ENCODE data around the gene FKBP10.

The FKBP10 gene

GRCh38 chr17:41813152-41813680 is 412 bp downstream of the FKBP10 start:
- no peak for DNase-seq (ENCODE audit: extremely low read depth, low read depth)
- no peak for TF ChIP-seq CTCF (IDR thresholded peaks at IDR 0.05; ENCODE audit: low read depth, low read length)

- no peak for TF ChIP-seq CTCF (IDR thresholded peaks at IDR 0.05; ENCODE audit: low read depth, low read length)
These were observed 908 bp downstream of the FKBP10 start for GRCh38 chr17:41813699-41814124.

GRCh38 chr17:41814195-41814594 is 1.4 kb downstream of the FKBP10 start:
- no peak for TF ChIP-seq CTCF (IDR thresholded peaks at IDR 0.05; ENCODE audit: low read depth, low read length)
- no peak for DNase-seq (ENCODE audit: extremely low read depth, low read depth)

More at GRCh38 chr17:41813699-41814124, 908 bp downstream of the FKBP10 start:
- no peak for DNase-seq (ENCODE audit: extremely low read depth, low read depth)

- TF ChIP-seq CTCF (IDR thresholded peaks at IDR 0.05; ENCODE audit: low read depth, low read length), result no peak
- DNase-seq (ENCODE audit: extremely low read depth, low read depth), result no peak
These were observed 4.0 kb downstream of the FKBP10 start for GRCh38 chr17:41816637-41817320.

GRCh38 chr17:41818024-41818423 is 5.2 kb downstream of the FKBP10 start:
- no peak for TF ChIP-seq CTCF (IDR thresholded peaks at IDR 0.05; ENCODE audit: low read depth, low read length)
- DNase-seq (ENCODE audit: extremely low read depth, low read depth), result no peak

- DNase-seq (ENCODE audit: extremely low read depth, low read depth), result no peak
- TF ChIP-seq CTCF (IDR thresholded peaks at IDR 0.05; ENCODE audit: low read depth, low read length), result no peak
These were observed 9.0 kb downstream of the FKBP10 start for GRCh38 chr17:41821776-41822175.

- TF ChIP-seq CTCF (IDR thresholded peaks at IDR 0.05; ENCODE audit: low read depth, low read length), result no peak
- DNase-seq (ENCODE audit: extremely low read depth, low read depth), result no peak
These were observed 9.7 kb downstream of the FKBP10 start for GRCh38 chr17:41822216-41823140.

Data from AG09319 (cell line).